ENCODE results near the gene YPEL4. TPM values are rescaled to one million over a fixed set of nuclear protein-coding genes. Genes with fewer than 3 reads are reported as not detected.

Gene YPEL4
- total and polyA plus RNA-seq, 2 donors from 2014 or later, result 0.82 to 0.88 TPM

DNA sequence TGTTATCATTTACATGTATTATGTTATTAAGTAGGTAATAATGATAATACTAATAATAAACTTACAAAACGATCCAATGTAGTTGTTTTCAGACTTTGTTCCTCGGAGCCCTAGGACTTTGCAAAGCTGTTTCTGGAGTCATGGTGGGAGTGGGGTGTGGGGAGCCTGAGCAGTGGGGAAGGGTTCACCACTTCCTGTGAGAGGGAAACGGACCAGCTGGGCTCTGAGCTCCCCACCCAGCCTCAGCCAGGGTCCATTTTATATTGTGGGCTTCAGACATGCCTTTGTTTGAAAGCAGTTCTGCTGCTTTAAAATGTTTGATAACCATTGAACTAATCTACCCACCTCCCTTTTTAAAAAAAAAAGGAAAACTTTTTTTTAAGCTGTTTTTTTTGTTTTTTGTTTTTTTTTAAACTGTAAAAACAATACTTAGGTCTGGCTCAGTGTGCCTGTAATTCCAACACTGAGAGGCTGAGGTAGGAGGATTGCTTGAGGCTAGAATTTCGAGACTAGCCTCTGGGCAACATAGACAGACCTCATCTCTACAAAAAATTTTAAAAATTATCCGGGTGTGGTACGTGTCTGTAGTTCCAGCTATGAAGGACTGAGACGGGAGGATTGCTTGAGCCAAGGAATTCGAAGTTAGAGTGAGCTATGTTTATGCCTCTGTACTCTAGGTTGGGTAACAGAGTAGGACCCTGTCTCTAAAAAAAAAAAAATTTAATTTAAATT is 45.2 kb downstream of the YPEL4 start:
- H3K27ac ChIP-seq (ENCODE audit: low read depth in 2 of 2, low read length in 2 of 2), result no peak overlapping the region
- no peak overlapping the region for H3K4me3 ChIP-seq (ENCODE audit: low read length in 3 of 3)
- TF ChIP-seq, protein P1, sequence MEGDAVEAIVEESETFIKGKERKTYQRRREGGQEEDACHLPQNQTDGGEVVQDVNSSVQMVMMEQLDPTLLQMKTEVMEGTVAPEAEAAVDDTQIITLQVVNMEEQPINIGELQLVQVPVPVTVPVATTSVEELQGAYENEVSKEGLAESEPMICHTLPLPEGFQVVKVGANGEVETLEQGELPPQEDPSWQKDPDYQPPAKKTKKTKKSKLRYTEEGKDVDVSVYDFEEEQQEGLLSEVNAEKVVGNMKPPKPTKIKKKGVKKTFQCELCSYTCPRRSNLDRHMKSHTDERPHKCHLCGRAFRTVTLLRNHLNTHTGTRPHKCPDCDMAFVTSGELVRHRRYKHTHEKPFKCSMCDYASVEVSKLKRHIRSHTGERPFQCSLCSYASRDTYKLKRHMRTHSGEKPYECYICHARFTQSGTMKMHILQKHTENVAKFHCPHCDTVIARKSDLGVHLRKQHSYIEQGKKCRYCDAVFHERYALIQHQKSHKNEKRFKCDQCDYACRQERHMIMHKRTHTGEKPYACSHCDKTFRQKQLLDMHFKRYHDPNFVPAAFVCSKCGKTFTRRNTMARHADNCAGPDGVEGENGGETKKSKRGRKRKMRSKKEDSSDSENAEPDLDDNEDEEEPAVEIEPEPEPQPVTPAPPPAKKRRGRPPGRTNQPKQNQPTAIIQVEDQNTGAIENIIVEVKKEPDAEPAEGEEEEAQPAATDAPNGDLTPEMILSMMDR (IDR thresholded peaks at IDR 0.05; ENCODE audit: borderline replicate concordance, extremely low read depth, insufficient read depth), result no peak
- H3K9ac ChIP-seq (ENCODE audit: low read length in 3 of 3), result no peak overlapping the region
- H3K36me3 ChIP-seq (ENCODE audit: control insufficient read depth in 2 of 3, insufficient read depth in 3 of 3, low read length in 3 of 3), result peaks cover 0 to 11% (median 2%) of the 10 kb centered on the region in 3 donors
- no peaks in the 10 kb centered on the region for H3K9me3 ChIP-seq (ENCODE audit: control insufficient read depth in 2 of 3, insufficient read depth in 1 of 3, low read length in 3 of 3)
- H3K4me1 ChIP-seq (ENCODE audit: control insufficient read depth in 2 of 3, insufficient read depth in 2 of 3, low read depth in 1 of 3, low read length in 3 of 3), result no peaks in the 10 kb centered on the region
- H3K27me3 ChIP-seq (ENCODE audit: control insufficient read depth, insufficient read depth, low read length), result no peaks in the 10 kb centered on the region
- FAIRE-seq (no peak), DNase-seq (peak in 1 of 5 donors; percentile 70)
- intact Hi-C loops (cut with DNase I), result no loop called here

DNA sequence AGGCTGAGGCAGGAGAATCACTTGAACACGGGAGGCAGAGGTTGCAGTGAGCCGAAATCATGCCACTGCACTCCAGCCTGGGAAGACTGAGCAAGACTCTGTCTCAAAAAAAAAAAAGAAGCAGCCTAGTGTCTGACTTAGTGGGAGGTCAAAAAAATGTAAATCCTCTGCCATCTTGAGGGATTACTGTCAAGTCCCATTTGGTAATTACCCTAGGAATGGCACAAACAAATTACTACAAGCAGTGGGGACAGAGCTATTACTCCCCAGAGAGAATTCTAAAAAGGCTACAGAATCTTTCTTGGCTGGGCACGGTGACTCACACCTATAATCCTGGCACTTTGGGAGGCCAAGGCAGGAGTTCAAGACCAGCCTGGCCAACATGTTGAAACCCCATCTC is 48.4 kb downstream of the YPEL4 start:
- no peak for DNase-seq
- H3K4me3 ChIP-seq (ENCODE audit: low read length in 3 of 3), result no peak overlapping the region
- TF ChIP-seq, protein P1 (IDR thresholded peaks at IDR 0.05; ENCODE audit: borderline replicate concordance, extremely low read depth, insufficient read depth), result no peak
- no peak overlapping the region for H3K27ac ChIP-seq (ENCODE audit: low read depth in 2 of 2, low read length in 2 of 2)
- no peak for FAIRE-seq
- intact Hi-C loops (cut with DNase I), result no loop called here
- peaks cover 0 to 8% (median 2%) of the 10 kb centered on the region in 3 donors for H3K36me3 ChIP-seq (ENCODE audit: control insufficient read depth in 2 of 3, insufficient read depth in 3 of 3, low read length in 3 of 3)
- H3K27me3 ChIP-seq (ENCODE audit: control insufficient read depth, insufficient read depth, low read length), result no peaks in the 10 kb centered on the region
- H3K9me3 ChIP-seq (ENCODE audit: control insufficient read depth in 2 of 3, insufficient read depth in 1 of 3, low read length in 3 of 3), result no peaks in the 10 kb centered on the region
- H3K4me1 ChIP-seq (ENCODE audit: control insufficient read depth in 2 of 3, insufficient read depth in 2 of 3, low read depth in 1 of 3, low read length in 3 of 3), result peaks cover 0 to 6% (median 3%) of the 10 kb centered on the region in 3 donors
- no peak overlapping the region for H3K9ac ChIP-seq (ENCODE audit: low read length in 3 of 3)

DNA sequence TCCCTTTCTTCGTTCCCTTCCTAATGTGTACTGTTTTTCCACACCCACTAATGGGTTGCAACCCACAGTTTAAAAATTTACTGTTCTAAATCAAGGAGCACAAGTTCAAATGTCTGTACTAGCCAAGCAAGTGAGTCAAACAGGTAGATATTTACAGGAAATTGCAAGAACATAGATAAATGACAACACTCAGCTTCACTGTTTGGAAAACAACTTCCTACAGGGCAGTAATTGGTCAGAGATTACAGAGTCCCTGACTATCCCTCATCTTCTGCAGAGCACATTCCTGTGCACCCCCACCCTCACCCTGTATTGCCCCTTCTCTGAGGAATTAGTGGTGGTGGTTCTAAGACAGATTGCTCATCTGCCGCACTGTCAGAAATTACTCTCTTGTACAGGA is 50.3 kb downstream of the YPEL4 start:
- intact Hi-C loops (cut with DNase I), result no loop called here
- H3K9ac ChIP-seq (ENCODE audit: low read length in 3 of 3), result peak overlapping the region in 1 of 3 donors; percentile 53
- no peak for FAIRE-seq
- TF ChIP-seq, protein P1 (IDR thresholded peaks at IDR 0.05; ENCODE audit: borderline replicate concordance, extremely low read depth, insufficient read depth), result no peak
- H3K4me1 ChIP-seq (ENCODE audit: control insufficient read depth in 2 of 3, insufficient read depth in 2 of 3, low read depth in 1 of 3, low read length in 3 of 3), result peaks cover 0 to 6% (median 3%) of the 10 kb centered on the region in 3 donors
- H3K27ac ChIP-seq (ENCODE audit: low read depth in 2 of 2, low read length in 2 of 2), result no peak overlapping the region
- no peaks in the 10 kb centered on the region for H3K9me3 ChIP-seq (ENCODE audit: control insufficient read depth in 2 of 3, insufficient read depth in 1 of 3, low read length in 3 of 3)
- H3K36me3 ChIP-seq (ENCODE audit: control insufficient read depth in 2 of 3, insufficient read depth in 3 of 3, low read length in 3 of 3), result peaks cover 0 to 4% (median 0%) of the 10 kb centered on the region in 3 donors
- H3K27me3 ChIP-seq (ENCODE audit: control insufficient read depth, insufficient read depth, low read length), result no peaks in the 10 kb centered on the region
- DNase-seq, result no peak
- peak overlapping the region in 1 of 3 donors; percentile 70 for H3K4me3 ChIP-seq (ENCODE audit: low read length in 3 of 3)

All from kidney (tissue), 14 donors.